Skeletal muscle satellite cell (primary cell): Measurements from ENCODE around the gene SLC8A3.

ENCODE experiments used
- H3K27me3 ChIP-seq: 2 replicates; pipeline ENCODE4 v1.7.0; 2013; ENCODE audit warnings: low read length; ENCODE audit not compliant: control insufficient read depth, insufficient read depth
- H3K36me3 ChIP-seq: 2 replicates; pipeline ENCODE4 v1.7.0; 2013; ENCODE audit warnings: mild to moderate bottlenecking, control low read depth, low read length; ENCODE audit not compliant: insufficient read depth
- H3K4me1 ChIP-seq: 2 replicates; pipeline ENCODE4 v1.7.0; 2013; ENCODE audit warnings: low read length; ENCODE audit not compliant: control insufficient read depth, insufficient read depth
- H3K4me2 ChIP-seq: 2 replicates; pipeline ENCODE4 v1.7.0; 2013; ENCODE audit warnings: mild to moderate bottlenecking, low read length
- H3K4me3 ChIP-seq: 2 replicates; pipeline ENCODE4 v1.7.0; 2013; ENCODE audit warnings: low read length
- H3K9ac ChIP-seq: 2 replicates; pipeline ENCODE4 v1.7.0; 2013; ENCODE audit warnings: mild to moderate bottlenecking, low read depth, low read length, moderate library complexity
- H3K9me3 ChIP-seq: replicated peaks from 2 replicates; pipeline ENCODE4 v1.7.0; 2013; ENCODE audit warnings: mild to moderate bottlenecking, control low read depth, low read length

Gene SLC8A3

DNA sequence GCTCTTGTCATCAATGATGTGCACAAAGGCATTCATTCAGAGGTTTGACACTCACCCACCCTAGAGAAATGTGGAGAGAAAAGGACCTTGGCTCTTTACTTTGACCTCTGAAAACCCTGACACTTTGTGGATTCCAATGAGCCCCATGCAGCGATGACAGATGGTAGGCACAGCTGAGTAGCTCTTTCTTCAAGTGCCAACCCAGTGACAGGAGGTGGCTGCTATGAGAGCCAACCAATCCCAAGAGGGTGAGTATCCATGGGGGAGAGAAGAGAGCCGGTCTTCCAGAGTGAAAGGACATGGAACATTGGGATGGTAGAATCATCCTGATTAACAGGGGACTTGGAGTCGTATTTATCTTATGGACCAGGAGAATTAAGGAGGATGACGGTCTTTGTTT is 17.8 kb downstream of the SLC8A3 start:
- H3K4me1 ChIP-seq = no peaks in the 10 kb centered on the region
- H3K27me3 ChIP-seq = no peaks in the 10 kb centered on the region
- H3K4me2 ChIP-seq = no peak overlapping the region
- no peaks in the 10 kb centered on the region for H3K9me3 ChIP-seq
- H3K36me3 ChIP-seq = no peaks in the 10 kb centered on the region
- H3K9ac ChIP-seq = no peak overlapping the region
- no peak overlapping the region for H3K4me3 ChIP-seq

DNA sequence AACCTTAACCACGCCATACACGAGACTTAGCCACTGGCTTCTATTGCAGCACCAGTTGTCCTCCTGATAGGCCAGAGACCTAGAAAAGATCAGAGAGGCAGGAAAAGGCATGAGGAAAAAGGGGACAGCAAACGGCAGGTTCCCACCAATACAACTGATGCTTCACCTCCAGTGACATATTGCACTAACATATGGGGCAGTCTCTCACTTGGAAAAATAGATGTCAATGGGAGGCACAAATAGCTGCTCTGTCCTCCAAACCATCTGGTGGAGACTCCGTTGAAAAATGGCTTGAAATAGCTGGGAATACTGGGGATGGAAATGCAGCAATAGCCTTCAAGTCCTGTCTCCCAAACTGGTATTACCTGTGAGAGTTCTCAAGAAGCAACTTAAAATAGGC is 20.3 kb downstream of the SLC8A3 start:
- H3K4me2 ChIP-seq = no peak overlapping the region
- H3K4me3 ChIP-seq = no peak overlapping the region
- no peak overlapping the region for H3K9ac ChIP-seq
- no peaks in the 10 kb centered on the region for H3K36me3 ChIP-seq
- no peaks in the 10 kb centered on the region for H3K4me1 ChIP-seq
- H3K27me3 ChIP-seq = no peaks in the 10 kb centered on the region
- no peaks in the 10 kb centered on the region for H3K9me3 ChIP-seq

DNA sequence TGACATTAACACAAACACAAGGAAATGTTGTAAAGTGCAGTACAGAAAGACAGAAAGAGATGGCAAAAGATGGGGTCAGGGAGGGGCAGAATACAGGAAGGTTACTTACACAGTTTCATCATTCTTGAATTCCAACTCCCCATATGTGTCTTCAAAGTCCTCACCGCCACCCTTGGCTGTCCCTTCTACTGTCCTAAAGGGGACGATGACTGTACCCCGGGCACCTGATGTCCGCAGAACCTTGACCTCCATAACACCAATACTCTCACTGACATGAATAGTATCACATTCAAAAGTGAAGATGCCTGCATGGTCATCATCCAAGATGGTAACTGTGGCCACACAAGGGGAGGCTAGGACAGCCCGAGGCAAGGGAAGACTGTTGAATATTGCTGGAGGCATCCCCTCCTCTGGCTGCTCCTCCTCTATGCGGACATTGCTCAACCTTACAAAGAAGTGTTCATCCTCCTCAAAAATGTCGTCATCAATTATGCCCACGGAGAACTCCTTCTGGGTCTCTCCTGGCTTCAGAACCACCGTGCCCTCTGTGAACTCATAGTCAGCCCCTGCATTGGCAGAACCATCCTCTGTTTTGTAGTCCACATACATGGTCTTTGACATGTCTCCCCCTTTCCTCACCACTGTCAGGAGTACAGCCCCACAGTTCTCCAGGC is 22.1 kb downstream of the SLC8A3 start:
- Histone ChIP-seq H3K9me3 (no peaks in the 10 kb centered on the region), H3K4me1 (no peaks in the 10 kb centered on the region)

DNA sequence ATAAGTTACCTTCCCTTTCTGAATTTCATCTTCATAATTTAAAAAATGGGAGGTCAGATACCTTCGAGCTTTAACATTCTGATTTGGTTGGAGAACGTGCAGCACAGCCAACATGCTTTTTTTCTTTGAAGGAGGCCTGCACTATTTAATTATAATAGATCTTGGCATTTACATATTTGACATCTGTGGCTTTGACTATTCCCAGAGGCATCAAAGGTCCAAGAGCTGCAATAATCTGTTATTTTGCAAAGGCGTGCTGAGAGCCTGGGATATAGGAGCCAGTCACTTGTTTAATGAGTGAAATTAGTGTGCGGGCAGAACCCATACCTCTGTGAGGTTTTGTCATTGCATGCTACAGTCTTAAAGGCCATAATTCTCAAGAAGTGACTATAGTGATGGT is 26.4 kb downstream of the SLC8A3 start:
- no peaks in the 10 kb centered on the region for H3K4me1 ChIP-seq
- H3K36me3 ChIP-seq = no peaks in the 10 kb centered on the region
- H3K4me3 ChIP-seq = no peak overlapping the region
- no peak overlapping the region for H3K9ac ChIP-seq
- H3K27me3 ChIP-seq = no peaks in the 10 kb centered on the region
- no peaks in the 10 kb centered on the region for H3K9me3 ChIP-seq
- no peak overlapping the region for H3K4me2 ChIP-seq

More for the DNA sequence above, 22.1 kb downstream of the SLC8A3 start:
- Histone ChIP-seq H3K4me3 (no peak overlapping the region), H3K9ac (no peak overlapping the region), H3K4me2 (no peak overlapping the region), H3K36me3 (no peaks in the 10 kb centered on the region), H3K27me3 (no peaks in the 10 kb centered on the region)

DNA sequence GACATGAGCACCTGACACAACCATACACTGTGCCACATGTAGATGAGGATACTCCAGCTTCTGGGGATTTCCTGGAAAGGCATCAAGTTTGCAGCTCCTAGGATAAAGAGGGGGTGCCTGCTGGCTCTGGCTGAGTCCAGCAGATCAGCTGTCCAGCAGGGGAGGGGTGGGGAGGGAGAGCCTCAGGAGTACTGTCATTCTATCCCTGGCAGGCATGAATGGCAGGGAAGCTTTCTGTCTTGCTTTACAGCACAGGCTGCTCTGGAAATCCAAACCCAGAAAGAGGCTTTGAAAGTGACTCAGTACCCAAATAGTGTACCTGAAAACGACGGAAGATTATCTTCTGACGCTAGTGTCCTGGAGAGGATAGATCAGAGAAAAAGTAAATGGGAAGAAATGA is 32.2 kb downstream of the SLC8A3 start:
- no peaks in the 10 kb centered on the region for H3K27me3 ChIP-seq
- H3K36me3 ChIP-seq = no peaks in the 10 kb centered on the region
- H3K9me3 ChIP-seq = no peaks in the 10 kb centered on the region
- no peaks in the 10 kb centered on the region for H3K4me1 ChIP-seq
- H3K4me3 ChIP-seq = no peak overlapping the region
- H3K9ac ChIP-seq = no peak overlapping the region
- no peak overlapping the region for H3K4me2 ChIP-seq

DNA sequence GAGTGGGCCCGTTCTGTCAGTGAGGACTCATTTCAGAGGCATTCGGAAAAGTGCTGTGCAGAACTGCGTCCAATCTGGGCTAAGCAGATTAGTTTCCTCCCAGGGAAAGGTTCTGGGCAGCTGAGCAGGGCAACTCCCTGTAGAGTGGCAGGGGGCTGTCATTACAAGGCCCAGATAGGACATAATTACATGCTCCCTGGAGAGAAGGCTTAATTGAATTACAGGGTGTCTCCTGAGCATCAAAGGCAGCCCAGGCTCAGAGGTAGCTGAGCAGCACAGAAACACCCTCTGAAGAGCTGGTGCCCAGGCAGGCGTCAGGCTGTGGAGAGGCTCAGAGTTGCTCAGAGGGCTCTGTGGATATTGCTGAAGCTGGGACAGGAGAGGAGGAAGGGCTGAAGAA is 36.0 kb downstream of the SLC8A3 start:
- Histone ChIP-seq H3K4me2 (no peak overlapping the region), H3K36me3 (no peaks in the 10 kb centered on the region), H3K9me3 (no peaks in the 10 kb centered on the region), H3K4me3 (no peak overlapping the region), H3K27me3 (no peaks in the 10 kb centered on the region), H3K9ac (no peak overlapping the region), H3K4me1 (no peaks in the 10 kb centered on the region)

DNA sequence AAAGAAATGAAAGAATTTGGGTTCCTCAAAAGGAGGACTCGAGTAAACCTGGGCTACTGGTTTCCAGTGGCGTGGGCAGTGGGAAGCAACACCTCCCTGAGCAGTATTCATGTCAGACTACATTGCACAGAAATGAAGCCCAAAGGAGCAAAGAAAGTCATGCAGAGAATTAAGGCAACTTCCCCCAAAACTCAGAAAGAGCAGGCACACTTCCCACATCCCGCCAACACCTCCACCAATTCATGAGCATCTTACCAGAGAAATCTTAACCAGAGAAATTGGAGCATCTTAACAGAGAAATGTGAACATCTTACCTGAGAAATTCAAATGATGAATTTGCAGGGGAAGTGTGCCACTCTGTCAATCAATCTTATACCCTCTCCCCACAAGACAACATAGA is 36.7 kb downstream of the SLC8A3 start:
- no peaks in the 10 kb centered on the region for H3K27me3 ChIP-seq
- no peaks in the 10 kb centered on the region for H3K4me1 ChIP-seq
- H3K9ac ChIP-seq = no peak overlapping the region
- H3K4me2 ChIP-seq = no peak overlapping the region
- no peaks in the 10 kb centered on the region for H3K9me3 ChIP-seq
- no peaks in the 10 kb centered on the region for H3K36me3 ChIP-seq
- no peak overlapping the region for H3K4me3 ChIP-seq

DNA sequence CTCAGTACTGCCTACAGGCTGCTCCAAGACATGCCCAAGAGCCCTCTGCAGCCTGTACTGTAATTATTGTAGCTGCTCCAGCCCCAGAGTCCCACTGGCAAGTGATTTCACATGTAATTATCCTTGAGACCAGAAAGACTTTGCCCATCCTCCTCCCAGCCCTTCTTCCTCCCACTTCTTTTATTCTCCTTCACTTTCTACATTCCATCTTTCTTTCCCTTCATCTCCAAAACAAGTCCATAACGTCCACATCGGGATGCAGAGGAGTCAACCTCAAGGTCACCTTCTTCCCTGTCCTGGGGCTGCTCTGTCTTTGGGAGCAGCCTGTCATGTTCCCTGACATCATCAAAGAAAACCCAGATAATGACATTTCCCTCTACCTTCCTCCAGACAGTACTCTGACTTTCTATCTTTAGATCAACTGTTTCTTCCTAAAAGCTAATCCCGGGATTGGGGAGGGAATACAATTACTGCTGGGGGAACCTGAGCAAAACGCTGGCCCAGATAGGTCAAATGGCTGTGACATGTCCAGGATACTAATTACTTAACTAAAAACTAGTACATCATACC is 39.1 kb downstream of the SLC8A3 start:
- no peaks in the 10 kb centered on the region for H3K9me3 ChIP-seq
- H3K36me3 ChIP-seq = no peaks in the 10 kb centered on the region
- H3K4me3 ChIP-seq = no peak overlapping the region
- no peak overlapping the region for H3K4me2 ChIP-seq
- H3K9ac ChIP-seq = no peak overlapping the region
- no peaks in the 10 kb centered on the region for H3K4me1 ChIP-seq
- no peaks in the 10 kb centered on the region for H3K27me3 ChIP-seq

DNA sequence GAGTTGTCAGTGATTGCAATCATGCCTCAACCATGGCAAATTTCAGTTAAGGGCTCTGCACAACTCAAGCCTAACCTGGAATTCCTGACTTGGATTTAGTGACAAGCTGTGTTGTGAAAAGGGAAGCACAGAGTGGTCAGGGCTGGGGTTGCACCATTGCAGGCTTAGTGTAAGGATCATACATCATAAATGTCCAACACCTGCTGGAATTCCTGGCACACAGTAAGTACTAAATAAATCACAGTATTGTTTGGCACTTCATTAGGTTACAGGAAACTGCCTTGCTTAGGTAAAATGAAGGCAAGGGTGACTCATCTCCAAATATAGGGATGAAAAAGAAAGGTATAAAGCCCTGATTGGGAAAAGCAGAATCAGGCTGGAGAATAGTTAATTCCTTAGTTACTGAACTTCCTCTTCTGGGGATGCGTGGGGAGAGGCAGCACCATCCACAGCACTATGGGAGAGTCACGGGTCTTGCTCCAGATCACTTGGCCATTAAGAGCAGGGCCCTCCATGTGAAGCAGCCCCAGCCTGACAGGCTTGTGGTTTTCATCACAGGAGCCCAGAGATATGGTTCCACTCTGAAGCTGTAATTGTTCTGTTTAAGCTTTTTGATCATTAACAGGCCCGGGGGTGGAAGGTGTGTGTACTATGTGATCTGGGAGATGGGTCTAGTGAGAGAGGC is 39.7 kb downstream of the SLC8A3 start:
- Histone ChIP-seq H3K27me3 (no peaks in the 10 kb centered on the region), H3K4me2 (no peak overlapping the region), H3K9ac (no peak overlapping the region), H3K4me3 (no peak overlapping the region), H3K4me1 (no peaks in the 10 kb centered on the region), H3K9me3 (no peaks in the 10 kb centered on the region), H3K36me3 (no peaks in the 10 kb centered on the region)

DNA sequence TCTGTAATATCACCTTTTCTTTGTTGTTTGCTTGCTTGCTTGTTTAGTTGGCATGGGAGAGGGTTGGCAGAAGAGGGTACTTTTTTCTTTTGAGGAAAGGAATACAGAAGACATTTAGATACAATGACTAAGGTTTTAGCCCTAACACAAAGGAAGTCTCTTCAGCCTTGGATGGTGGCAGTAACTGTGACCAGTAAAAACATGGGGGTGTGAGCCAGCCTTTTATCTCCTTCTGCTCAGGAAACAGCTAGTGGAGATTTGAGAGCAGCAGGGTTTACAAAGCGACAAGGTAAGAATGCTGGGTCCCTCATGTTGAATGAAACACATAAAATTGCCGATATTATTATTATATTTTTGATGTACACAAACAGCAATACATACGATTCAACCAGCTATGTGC is 40.4 kb downstream of the SLC8A3 start:
- Histone ChIP-seq H3K36me3 (no peaks in the 10 kb centered on the region), H3K4me1 (no peaks in the 10 kb centered on the region), H3K9me3 (no peaks in the 10 kb centered on the region), H3K9ac (no peak overlapping the region), H3K27me3 (no peaks in the 10 kb centered on the region), H3K4me3 (no peak overlapping the region), H3K4me2 (no peak overlapping the region)

DNA sequence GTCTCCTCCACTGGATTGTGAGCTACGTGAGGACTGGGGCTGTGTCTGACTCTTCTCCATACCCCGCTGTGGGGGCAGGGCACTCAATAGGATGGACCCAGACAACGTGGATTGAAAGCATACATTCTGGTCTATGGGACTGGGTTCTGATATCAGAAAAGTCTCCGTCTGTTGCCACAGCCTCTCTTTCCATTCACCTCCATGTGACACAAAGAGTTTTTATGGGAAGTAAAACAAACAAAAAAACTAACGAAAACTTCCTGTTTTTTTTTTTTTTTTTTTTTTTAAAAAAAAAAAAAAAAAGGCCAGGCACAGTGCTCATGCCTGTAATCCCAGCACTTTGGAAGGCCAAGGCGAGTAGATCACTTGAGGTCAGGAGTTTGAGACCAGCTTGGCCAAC is 44.7 kb downstream of the SLC8A3 start:
- no peaks in the 10 kb centered on the region for H3K4me1 ChIP-seq
- no peaks in the 10 kb centered on the region for H3K36me3 ChIP-seq
- no peak overlapping the region for H3K9ac ChIP-seq
- H3K9me3 ChIP-seq = no peaks in the 10 kb centered on the region
- H3K4me3 ChIP-seq = no peak overlapping the region
- no peaks in the 10 kb centered on the region for H3K27me3 ChIP-seq
- no peak overlapping the region for H3K4me2 ChIP-seq

DNA sequence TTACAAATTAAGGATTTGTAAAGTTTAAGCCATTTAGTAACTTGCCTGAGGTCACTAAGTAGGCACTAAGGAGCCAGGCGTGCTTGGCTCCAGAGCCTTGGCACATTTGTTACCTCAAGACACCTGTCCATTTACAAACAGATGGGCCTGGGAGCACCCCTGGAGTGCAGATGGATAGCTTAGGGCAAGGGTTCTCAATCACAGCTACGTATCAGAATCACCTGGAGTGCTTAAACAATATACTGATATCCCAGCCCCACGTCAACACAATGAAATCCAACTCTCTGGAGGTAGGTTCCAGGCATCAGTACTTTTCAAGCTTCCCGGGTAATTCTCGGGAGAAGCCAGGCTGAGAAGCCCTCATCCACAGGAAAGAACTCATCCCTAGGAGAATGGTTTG is 45.4 kb downstream of the SLC8A3 start:
- no peaks in the 10 kb centered on the region for H3K9me3 ChIP-seq
- H3K4me1 ChIP-seq = no peaks in the 10 kb centered on the region

More for the DNA sequence above, 45.4 kb downstream of the SLC8A3 start:
- H3K36me3 ChIP-seq = no peaks in the 10 kb centered on the region
- H3K4me2 ChIP-seq = no peak overlapping the region
- no peak overlapping the region for H3K4me3 ChIP-seq
- no peak overlapping the region for H3K9ac ChIP-seq
- no peaks in the 10 kb centered on the region for H3K27me3 ChIP-seq
